K562 (cell line): ENCODE data around the gene PSMB7. TPM values are rescaled to one million over a fixed set of nuclear protein-coding genes. Genes with fewer than 3 reads are reported as not detected.

Experiments used
- ATAC-seq: fragments of 200-7000 bp; cut with Tn5 transposase; 3 replicates; pipeline ENCODE4 v1.9.1; 2020; ENCODE audit warnings: moderate library complexity
- BruUV-seq: library from RNA; stranded (reverse); fragments of 400-500 nt; replicated peaks from 2 replicates; lab custom pipeline; 2021; lab: Mats Ljungman, UMichigan
- CTCF ChIA-PET: fragments of 300-600 bp; formaldehyde crosslinking; extraction: SDS; loops from one replicate; lab custom pipeline; 2021; ENCODE audit warnings: low intra/inter-chr PET ratio; lab: Yijun Ruan, JAX
- POLR2A ChIA-PET: fragments of 300-600, 350-650 bp; sonication (Branson Sonifier 250); formaldehyde crosslinking; extraction: SDS; loops from one replicate; lab custom pipeline; 2021; ENCODE audit warnings: antibody characterized with exemption, inconsistent platforms; lab: Yijun Ruan, JAX
- DNase-seq, 4 experiments: peaks; one replicate each; pipeline versions ENCODE4 v3.0.0 to v3.0.0-alpha.2; 2011 to 2018; ENCODE audit warnings: low spot score in 3 of 4, mixed read lengths in 3 of 4; ENCODE audit errors: extremely low read depth in 1 of 4
- FAIRE-seq: peaks from 2 replicates; lab custom pipeline; 2011; peaks lifted over from hg19 to GRCh38; lab: Jason Lieb, UNC
- H2AFZ ChIP-seq: 2 replicates; pipeline ENCODE4 v1.6.0; 2011; ENCODE audit warnings: low read depth, low read length, control low read depth, inconsistent platforms
- H3K27ac ChIP-seq: fragments of 200-600 bp; 3 replicates; pipeline ENCODE4 v1.8.0; 2011; ENCODE audit warnings: low read depth, mild to moderate bottlenecking, control low read depth, inconsistent platforms, low read length, moderate library complexity, mixed read lengths; ENCODE audit errors: extremely low read depth
- H3K27me3 ChIP-seq, 2 experiments: fragments of 300-600 bp in 1 of 2; 2 replicates in 1 of 2; 3 replicates in 1 of 2; pipeline versions ENCODE4 v1.6.0 to v1.8.0; 2011; ENCODE audit warnings: inconsistent platforms in 2 of 2, low read length in 2 of 2, mild to moderate bottlenecking in 1 of 2, mixed read lengths in 1 of 2, moderate library complexity in 1 of 2; ENCODE audit not compliant: control insufficient read depth in 2 of 2, insufficient read depth in 2 of 2
- H3K36me3 ChIP-seq: fragments of 300-600 bp; 3 replicates; pipeline ENCODE4 v1.8.0; 2011; ENCODE audit warnings: mild to moderate bottlenecking, low read length, inconsistent platforms; ENCODE audit not compliant: control insufficient read depth, insufficient read depth
- H3K4me1 ChIP-seq, 2 experiments: fragments of 200-600 bp in 1 of 2; replicated peaks in 1 of 2; 2 replicates in 1 of 2; 3 replicates in 1 of 2; pipeline versions ENCODE4 v1.5.1 to v1.8.0; 2011; ENCODE audit warnings: inconsistent platforms in 2 of 2, low read length in 2 of 2, mild to moderate bottlenecking in 1 of 2, mixed read lengths in 1 of 2, moderate library complexity in 1 of 2; ENCODE audit not compliant: control insufficient read depth in 2 of 2, insufficient read depth in 2 of 2
- H3K4me2 ChIP-seq: 2 replicates; pipeline ENCODE4 v1.6.1; 2011; ENCODE audit warnings: low read length, control low read depth, inconsistent platforms, mixed read lengths; ENCODE audit not compliant: insufficient read depth
- H3K4me3 ChIP-seq: fragments of 200-600 bp; sonication (generic), shearing (Covaris generic); 2 replicates; pipeline ENCODE4 v1.5.1; 2016; ENCODE audit warnings: control low read depth, inconsistent platforms
- H3K79me2 ChIP-seq: fragments of 200-600 bp; 3 replicates; pipeline ENCODE4 v1.8.0; 2011; ENCODE audit warnings: low read length, inconsistent platforms; ENCODE audit not compliant: control insufficient read depth, insufficient read depth
- H3K9ac ChIP-seq, 2 experiments: 2 replicates each; pipeline versions ENCODE4 v1.6.0 to v1.6.1; 2011; ENCODE audit warnings: low read depth in 2 of 2, low read length in 2 of 2, control low read depth in 1 of 2, inconsistent platforms in 1 of 2, mild to moderate bottlenecking in 1 of 2, mixed read lengths in 1 of 2; ENCODE audit not compliant: insufficient read depth in 1 of 2
- H3K9me1 ChIP-seq: one replicate; pipeline ENCODE4 v1.6.0; 2011; ENCODE audit warnings: inconsistent platforms, mild to moderate bottlenecking, low read length, moderate library complexity; ENCODE audit not compliant: control insufficient read depth, insufficient read depth
- H3K9me3 ChIP-seq: replicated peaks from 2 replicates; pipeline ENCODE4 v1.5.1; 2011; ENCODE audit warnings: low read depth, low read length, inconsistent platforms; ENCODE audit not compliant: control insufficient read depth, insufficient read depth
- H4K20me1 ChIP-seq: replicated peaks from 2 replicates; pipeline ENCODE4 v1.6.1; 2011; ENCODE audit warnings: low read length, inconsistent platforms, mixed read lengths; ENCODE audit not compliant: control insufficient read depth, insufficient read depth
- BCOR ChIP-seq: fragments of 450-650 bp; IDR thresholded peaks from 2 replicates; pipeline ENCODE4 v1.6.1; 2016
- CREB1 ChIP-seq, 2 experiments: sonication (generic) in 1 of 2; formaldehyde crosslinking in 1 of 2; IDR thresholded peaks; 2 replicates each; pipeline versions ENCODE4 v1.6.1 to v1.8.0; 2012 to 2022; ENCODE audit warnings: inconsistent platforms in 1 of 2, mild to moderate bottlenecking in 1 of 2, missing genetic modification reagents in 1 of 2, moderate library complexity in 1 of 2
- JUN ChIP-seq, 2 experiments: sonication (generic) in 1 of 2; formaldehyde crosslinking in 1 of 2; IDR thresholded peaks; 2 replicates each; pipeline versions ENCODE4 v1.6.1 to v1.8.0; 2012 to 2022; ENCODE audit warnings: borderline replicate concordance in 2 of 2, mild to moderate bottlenecking in 2 of 2, improper control_type of control experiment in 1 of 2, low read depth in 1 of 2, low read length in 1 of 2, missing genetic modification reagents in 1 of 2
- KLF1 ChIP-seq: fragments of 450-650 bp; IDR thresholded peaks from 2 replicates; pipeline ENCODE4 v1.6.1; 2016; ENCODE audit warnings: missing genetic modification characterization, missing compliant biosample characterization
- RBM25 ChIP-seq: fragments of 200-400 bp; formaldehyde crosslinking; IDR thresholded peaks from 2 replicates; pipeline ENCODE4 v1.6.1; 2018; ENCODE audit warnings: low read length, low read depth, moderate library complexity; ENCODE audit not compliant: severe bottlenecking
- SMC3 ChIP-seq: conservative IDR thresholded peaks from 2 replicates; pipeline ENCODE4 v1.6.1; 2011; ENCODE audit warnings: low read depth, low read length, improper control_type of control experiment; ENCODE audit not compliant: insufficient read depth
- SREBF2 ChIP-seq: sonication (generic); formaldehyde crosslinking; IDR thresholded peaks from 2 replicates; pipeline ENCODE4 v1.4.0; 2020; ENCODE audit warnings: mild to moderate bottlenecking, missing genetic modification reagents
- ZBTB33 ChIP-seq: sonication (generic); formaldehyde crosslinking; IDR thresholded peaks from 2 replicates; pipeline ENCODE4 v1.8.1; 2023; ENCODE audit warnings: mild to moderate bottlenecking, missing genetic modification reagents
- WGBS: fragments of 100-300 bp; shearing (Covaris generic); methylation state at CpG from one replicate; pipeline ENCODE4 v1.1.6; 2016; ENCODE audit warnings: low coverage, mixed read lengths; ENCODE audit not compliant: insufficient coverage; ENCODE audit errors: missing lambda C conversion rate; 5-methylcytosine and 5-hydroxymethylcytosine counted together
- in situ Hi-C: fragments of 300-500 bp; cut with MboI; formaldehyde crosslinking; loops from 4 replicates; pipeline ENCODE4 v1.15.0; 2018; ENCODE audit warnings: inconsistent platforms, mixed read lengths
- intact Hi-C: fragments of 100-400 bp; cut with micrococcal nuclease; formaldehyde crosslinking; loops from 2 replicates; pipeline ENCODE4 v1.14.2; 2022
- polyA plus RNA-seq, 8 experiments: library from polyadenylated mRNA; depleted of rRNA in 4 of 8; stranded (reverse) in 5 of 8; unstranded in 3 of 8; fragments of >200 nt; fragmentation: Nextera tagmentation in 2 of 8; fragmentation: Illumina TruSeq in 1 of 8; extraction: Ambion mirVana in 2 of 8; extraction: Trizol in 1 of 8; gene quantifications; 2 replicates each; pipeline versions ENCODE4 v1.2.1 to v1.2.3, GENCODE V29; 2011 to 2014; ENCODE audit warnings: inconsistent platforms in 1 of 8, missing spikeins in 1 of 8
- total RNA-seq, 7 experiments: library from RNA; depleted of rRNA in 6 of 7; stranded (reverse); fragments of >200 nt in 6 of 7; fragmentation: Illumina TruSeq in 2 of 7; extraction: Trizol in 2 of 7; gene quantifications; 2 replicates each; pipeline versions ENCODE4 v1.2.1 to v1.2.3, GENCODE V29; 2011 to 2021; ENCODE audit warnings: low replicate concordance in 1 of 7

PSMB7 gene
- total and polyA plus RNA-seq, 9 of the 15 experiments (the other 6 are each of a cell fraction or from before 2014, with no cell fraction given): 321 to 978 (median 407) TPM

GRCh38 chr9:124306098-124306735, 109.0 kb downstream of the PSMB7 start (continued):
- TF ChIP-seq JUN (IDR thresholded peaks at IDR 0.05; ENCODE audit: borderline replicate concordance, low read depth, low read length): peak; percentile 78
- TF ChIP-seq JUN (CRISPR knock-in tag; IDR thresholded peaks at IDR 0.05; ENCODE audit: borderline replicate concordance): no peak

GRCh38 chr9:124304285-124304684, 111.0 kb downstream of the PSMB7 start:
- H4K20me1 ChIP-seq: peaks cover 15% of the 10 kb centered on the region
- H3K27me3 ChIP-seq: no peaks in the 10 kb centered on the region
- no peak for TF ChIP-seq SMC3
- 0 out of 2 replicates have a peak, but pooled peaks have one; percentile 10 for TF ChIP-seq BCOR
- TF ChIP-seq KLF1 (tag): no peak
- 0 out of 2 replicates have a peak, but pooled peaks have one; percentile 31 for TF ChIP-seq ZBTB33 (CRISPR knock-in tag)
- TF ChIP-seq SREBF2 (CRISPR knock-in tag): no peak
- peak; percentile 64 for TF ChIP-seq RBM25
- no peak for TF ChIP-seq CREB1 (IDR thresholded peaks at IDR 0.05)
- TF ChIP-seq CREB1 (CRISPR knock-in tag; IDR thresholded peaks at IDR 0.05): no peak
- TF ChIP-seq, all 486 proteins: peak for 3
- H3K79me2 ChIP-seq: no peaks in the 10 kb centered on the region
- intact Hi-C loops: no loop called here
- 69% methylated on average over 8 of the region's 8 CpGs for WGBS
- H3K9ac ChIP-seq: no peak overlapping the region
- H3K27ac ChIP-seq: no peak overlapping the region
- no peaks in the 10 kb centered on the region for H3K9me3 ChIP-seq
- in situ Hi-C loops: loop anchor here (25.0 kb wide), 1 partner anchor 767 kb away; no protein-coding TSS in a partner anchor
- ATAC-seq (no peak), FAIRE-seq (no peak), DNase-seq (no peak)
- no peaks in the 10 kb centered on the region for H3K9me1 ChIP-seq
- H3K4me1 ChIP-seq: peaks cover 4 to 14% of the 10 kb centered on the region in 2 experiments; a peak in 3 of 5 replicates
- no peak overlapping the region for H3K4me2 ChIP-seq
- ChIA-PET POLR2A (interaction anchor here (0.9 kb wide), 1 partner anchor 8 kb away, joined by 3 read pairs; no protein-coding TSS in a partner anchor), CTCF (no interaction called here)
- no peaks in the 10 kb centered on the region for H3K36me3 ChIP-seq
- H3K4me3 ChIP-seq: no peak overlapping the region
- no peak overlapping the region for H2AFZ ChIP-seq
- BruUV-seq: no TSS peak
